MCF 10A (cell line): Measurements from ENCODE around the gene MAPK6. TPM values are rescaled to one million over a fixed set of nuclear protein-coding genes. Genes with fewer than 3 reads are reported as not detected.

ENCODE experiments used
- BruUV-seq: library from RNA; stranded (reverse); fragments of 400-500 nt; replicated peaks from 2 replicates; lab custom pipeline; 2021; lab: Mats Ljungman, UMichigan
- CTCF ChIA-PET: fragments of 300-600 bp; sonication (Branson Sonifier 250); formaldehyde crosslinking; extraction: SDS; loops from one replicate; lab custom pipeline; 2021; ENCODE audit warnings: antibody characterized with exemption, inconsistent platforms; lab: Yijun Ruan, JAX
- POLR2A ChIA-PET: fragments of 300-600, 350-650 bp; sonication (Branson Sonifier 250); formaldehyde crosslinking; extraction: SDS; loops from one replicate; lab custom pipeline; 2020; ENCODE audit warnings: antibody characterized with exemption, inconsistent platforms; lab: Yijun Ruan, JAX
- DNase-seq: peaks from one replicate; pipeline ENCODE4 v3.0.0-alpha.2; 2018; ENCODE audit not compliant: unreplicated experiment
- H3K27ac Mint-ChIP-seq: one replicate; pipeline ENCODE4 v1.8.0; 2022; ENCODE audit warnings: mild to moderate bottlenecking, low read depth, mixed read lengths; ENCODE audit not compliant: unreplicated experiment
- H3K27me3 Mint-ChIP-seq: one replicate; pipeline ENCODE4 v1.8.0; 2022; ENCODE audit warnings: mixed read lengths; ENCODE audit not compliant: insufficient read depth, unreplicated experiment
- H3K36me3 Mint-ChIP-seq: one replicate; pipeline ENCODE4 v1.8.0; 2022; ENCODE audit warnings: mild to moderate bottlenecking, moderate library complexity, mixed read lengths; ENCODE audit not compliant: insufficient read depth, unreplicated experiment
- H3K4me1 Mint-ChIP-seq: one replicate; pipeline ENCODE4 v1.8.0; 2022; ENCODE audit warnings: mixed read lengths; ENCODE audit not compliant: insufficient read depth, unreplicated experiment
- H3K4me3 Mint-ChIP-seq: one replicate; pipeline ENCODE4 v1.8.0; 2022; ENCODE audit warnings: mild to moderate bottlenecking, moderate library complexity, mixed read lengths; ENCODE audit not compliant: unreplicated experiment
- H3K9me3 Mint-ChIP-seq: one replicate; pipeline ENCODE4 v1.8.0; 2022; ENCODE audit warnings: mixed read lengths; ENCODE audit not compliant: unreplicated experiment
- CTCF ChIP-seq: fragments of 200-600 bp; IDR thresholded peaks from one replicate; pipeline ENCODE4 v1.8.0; 2022; ENCODE audit warnings: antibody characterized with exemption, mild to moderate bottlenecking; ENCODE audit not compliant: unreplicated experiment
- intact Hi-C: fragments of 100-400 bp; cut with micrococcal nuclease; formaldehyde crosslinking; loops from 2 replicates; pipeline ENCODE4 v1.14.1; 2022
- total RNA-seq: library from RNA; stranded (reverse); gene quantifications from 2 replicates; pipeline ENCODE4 v1.2.3, GENCODE V29; 2022

Gene MAPK6
- total RNA-seq, 1 experiment from 2014 or later: 106 TPM

- CTCF ChIA-PET: interaction anchor here (0.6 to 3.5 kb wide), 3 partner anchors 11 to 61 kb away, joined by 3 to 16 read pairs (median 4); no protein-coding TSS in a partner anchor
- POLR2A ChIA-PET: interaction anchor here (1.2 kb wide), 1 partner anchor 14 kb away, joined by 4 read pairs; no protein-coding TSS in a partner anchor
- H3K4me1 Mint-ChIP-seq: no peaks in the 10 kb centered on the region
Observed at GRCh38 chr15:52056001-52056400, 37.0 kb downstream of the MAPK6 start.

GRCh38 chr15:52056496-52056895 lies 37.5 kb downstream of the MAPK6 start:
- POLR2A ChIA-PET: interaction anchor here (1.2 to 1.9 kb wide), 2 partner anchors 13 to 35 kb away, joined by 4 read pairs; no protein-coding TSS in a partner anchor
- Mint-ChIP-seq H3K36me3 (peaks cover 28% of the 10 kb centered on the region), H3K27me3 (no peaks in the 10 kb centered on the region), H3K4me1 (no peaks in the 10 kb centered on the region), H3K27ac (no peak overlapping the region), H3K4me3 (no peak overlapping the region), H3K9me3 (no peaks in the 10 kb centered on the region)
- no peak for DNase-seq
- no TSS peak for BruUV-seq
- intact Hi-C loops: no loop called here
- no peak for TF ChIP-seq CTCF
- CTCF ChIA-PET: interaction anchor here (0.7 to 3.5 kb wide), 2 partner anchors 11 to 21 kb away, joined by 4 to 16 read pairs; no protein-coding TSS in a partner anchor

More at GRCh38 chr15:52056001-52056400, 37.0 kb downstream of the MAPK6 start:
- TF ChIP-seq CTCF: no peak
- intact Hi-C loops: no loop called here
- no TSS peak for BruUV-seq
- DNase-seq: no peak
- Mint-ChIP-seq H3K27me3 (no peaks in the 10 kb centered on the region), H3K36me3 (peaks cover 28% of the 10 kb centered on the region), H3K9me3 (no peaks in the 10 kb centered on the region), H3K27ac (no peak overlapping the region), H3K4me3 (no peak overlapping the region)

GRCh38 chr15:52057996-52058395 lies 39.0 kb downstream of the MAPK6 start:
- no peaks in the 10 kb centered on the region for H3K27me3 Mint-ChIP-seq
- H3K27ac Mint-ChIP-seq: no peak overlapping the region
- ChIA-PET POLR2A (interaction anchor here (0.8 to 2.2 kb wide), 7 partner anchors 10 to 76 kb away, joined by 3 to 16 read pairs (median 5); no protein-coding TSS in a partner anchor), CTCF (interaction anchor here (1.1 to 3.5 kb wide), 2 partner anchors 9 to 22 kb away, joined by 3 to 16 read pairs; no protein-coding TSS in a partner anchor)
- H3K36me3 Mint-ChIP-seq: peaks cover 35% of the 10 kb centered on the region
- H3K4me1 Mint-ChIP-seq: no peaks in the 10 kb centered on the region
- no peak for DNase-seq
- BruUV-seq: no TSS peak
- intact Hi-C loops: no loop called here
- H3K4me3 Mint-ChIP-seq: no peak overlapping the region
- no peaks in the 10 kb centered on the region for H3K9me3 Mint-ChIP-seq
- TF ChIP-seq CTCF: no peak

GRCh38 chr15:52060501-52060900 lies 41.5 kb downstream of the MAPK6 start:
- Mint-ChIP-seq H3K9me3 (no peaks in the 10 kb centered on the region), H3K4me3 (no peak overlapping the region), H3K27me3 (no peaks in the 10 kb centered on the region), H3K36me3 (peaks cover 61% of the 10 kb centered on the region), H3K27ac (no peak overlapping the region), H3K4me1 (no peaks in the 10 kb centered on the region)
- intact Hi-C loops: no loop called here
- no TSS peak for BruUV-seq
- ChIA-PET POLR2A (interaction anchor here (1.1 to 12.9 kb wide), 5 partner anchors 8 to 88 kb away, joined by 3 to 330 read pairs (median 4); no protein-coding TSS in a partner anchor), CTCF (interaction anchor here (1.1 kb wide), 1 partner anchor 9 kb away, joined by 5 read pairs; no protein-coding TSS in a partner anchor)
- no peak for DNase-seq
- TF ChIP-seq CTCF: no peak
